H1 (cell line): Measurements from ENCODE around the gene TMEM17. TPM values are rescaled to one million over a fixed set of nuclear protein-coding genes. Genes with fewer than 3 reads are reported as not detected.

Source experiments
- CTCF ChIA-PET: fragments of 300-600 bp; sonication (Branson Sonifier 250); formaldehyde crosslinking; loops from one replicate; lab custom pipeline; 2021; ENCODE audit not compliant: partially characterized antibody; lab: Charles Lee
- POLR2A ChIA-PET: fragments of 300-600 bp; sonication (Branson Sonifier 250); formaldehyde crosslinking; loops from one replicate; lab custom pipeline; 2021; ENCODE audit warnings: inconsistent platforms; ENCODE audit not compliant: partially characterized antibody; lab: Charles Lee
- DNase-seq, 2 experiments: peaks; one replicate each; pipeline versions ENCODE4 v3.0.0 to v3.0.0-alpha.2; 2010 to 2022; ENCODE audit warnings: low spot score in 2 of 2, low read depth in 1 of 2, mixed read lengths in 1 of 2
- FAIRE-seq: peaks from 2 replicates; lab custom pipeline; 2011; peaks lifted over from hg19 to GRCh38; lab: Jason Lieb, UNC
- H2AFZ ChIP-seq: 2 replicates; pipeline ENCODE4 v1.8.1; 2012; ENCODE audit warnings: low read length, inconsistent platforms
- H2AK5ac ChIP-seq: 2 replicates; pipeline ENCODE4 v1.6.1; 2013; ENCODE audit warnings: low read depth, low read length
- H2BK120ac ChIP-seq: replicated peaks from 2 replicates; pipeline ENCODE3; 2013; ENCODE audit warnings: low read depth, low read length, inconsistent platforms
- H2BK12ac ChIP-seq: 2 replicates; pipeline ENCODE4 v1.6.1; 2013; ENCODE audit warnings: low read depth, low read length
- H2BK15ac ChIP-seq: 2 replicates; pipeline ENCODE4 v1.6.1; 2013; ENCODE audit warnings: low read length
- H2BK20ac ChIP-seq: 2 replicates; pipeline ENCODE4 v1.6.1; 2013; ENCODE audit warnings: low read length
- H2BK5ac ChIP-seq: 2 replicates; pipeline ENCODE4 v1.6.1; 2013; ENCODE audit warnings: low read depth, low read length
- H3K14ac ChIP-seq: 2 replicates; pipeline ENCODE4 v1.6.1; 2013; ENCODE audit warnings: inconsistent platforms; ENCODE audit not compliant: insufficient read length
- H3K18ac ChIP-seq: 2 replicates; pipeline ENCODE4 v1.6.1; 2013; ENCODE audit warnings: low read length; ENCODE audit errors: extremely low read depth
- H3K23ac ChIP-seq: 2 replicates; pipeline ENCODE4 v1.6.1; 2013; ENCODE audit warnings: inconsistent platforms; ENCODE audit not compliant: insufficient read length
- H3K23me2 ChIP-seq: 2 replicates; pipeline ENCODE4 v1.6.1; 2013; ENCODE audit warnings: low read depth, low read length
- H3K27ac ChIP-seq: 2 replicates; pipeline ENCODE4 v1.6.1; 2011; ENCODE audit warnings: low read depth, low read length, inconsistent platforms
- H3K27me3 ChIP-seq, 4 experiments: replicated peaks in 1 of 4; 1 replicate in 1 of 4; 2 replicates in 3 of 4; pipeline versions ENCODE4 v1.6.1 to v1.8.1; 2011 to 2013; ENCODE audit warnings: low read length in 3 of 4, mild to moderate bottlenecking in 3 of 4, inconsistent platforms in 2 of 4, mixed read lengths in 2 of 4, moderate library complexity in 1 of 4; ENCODE audit not compliant: control insufficient read depth in 3 of 4, insufficient read depth in 3 of 4; ENCODE audit errors: extremely low read depth in 1 of 4
- H3K36me3 ChIP-seq, 4 experiments: 2 replicates each; pipeline versions ENCODE4 v1.6.1 to v1.8.1; 2011 to 2013; ENCODE audit warnings: mild to moderate bottlenecking in 4 of 4, low read length in 3 of 4, moderate library complexity in 2 of 4, control low read depth in 1 of 4, inconsistent platforms in 1 of 4; ENCODE audit not compliant: insufficient read depth in 4 of 4, control insufficient read depth in 2 of 4
- H3K4ac ChIP-seq: replicated peaks from 2 replicates; pipeline ENCODE3; 2013; ENCODE audit warnings: low read length, low read depth, mixed read lengths, inconsistent platforms; ENCODE audit not compliant: insufficient read length
- H3K4me1 ChIP-seq, 4 experiments: replicated peaks in 1 of 4; 1 replicate in 1 of 4; 2 replicates in 3 of 4; pipeline versions ENCODE4 v1.6.1 to v1.8.1; 2011 to 2013; ENCODE audit warnings: low read length in 3 of 4, inconsistent platforms in 2 of 4, mixed read lengths in 1 of 4; ENCODE audit not compliant: insufficient read depth in 4 of 4, control insufficient read depth in 3 of 4
- H3K4me2 ChIP-seq, 2 experiments: 2 replicates each; pipeline versions ENCODE4 v1.6.1 to v1.8.1; 2011 to 2013; ENCODE audit warnings: low read depth in 2 of 2, low read length in 2 of 2, control low read depth in 1 of 2, inconsistent platforms in 1 of 2, mild to moderate bottlenecking in 1 of 2; ENCODE audit not compliant: insufficient read depth in 1 of 2
- H3K4me3 ChIP-seq, 4 experiments: fragments of 200-600, 300-600 bp in 1 of 4; sonication (generic), shearing (Covaris generic), sonication (Bioruptor Twin) in 1 of 4; 2 replicates each; pipeline versions ENCODE4 v1.5.1 to v1.8.1; 2011 to 2016; ENCODE audit warnings: low read length in 4 of 4, low read depth in 3 of 4, control low read depth in 2 of 4, inconsistent platforms in 2 of 4, mild to moderate bottlenecking in 2 of 4, mixed read lengths in 1 of 4, moderate library complexity in 1 of 4; ENCODE audit not compliant: insufficient read depth in 2 of 4; ENCODE audit errors: extremely low read depth in 1 of 4
- H3K56ac ChIP-seq: replicated peaks from 2 replicates; pipeline ENCODE3; 2013; ENCODE audit warnings: low read depth, mild to moderate bottlenecking, mixed read lengths, low read length, inconsistent platforms; ENCODE audit not compliant: insufficient read length
- H3K79me1 ChIP-seq: 2 replicates; pipeline ENCODE4 v1.6.1; 2013; ENCODE audit warnings: low read depth, low read length, control low read depth
- H3K79me2 ChIP-seq, 2 experiments: 2 replicates each; pipeline versions ENCODE4 v1.6.1 to v1.8.1; 2012 to 2013; ENCODE audit warnings: low read length in 2 of 2, mild to moderate bottlenecking in 2 of 2, inconsistent platforms in 1 of 2; ENCODE audit not compliant: insufficient read depth in 2 of 2, control insufficient read depth in 1 of 2
- H3K9ac ChIP-seq, 4 experiments: replicated peaks in 1 of 4; 1 replicate in 1 of 4; 2 replicates in 3 of 4; pipeline versions ENCODE4 v1.6.1 to v1.8.1; 2011 to 2013; ENCODE audit warnings: low read depth in 3 of 4, low read length in 3 of 4, control low read depth in 2 of 4, mild to moderate bottlenecking in 2 of 4, moderate library complexity in 2 of 4, inconsistent platforms in 1 of 4; ENCODE audit errors: extremely low read depth in 1 of 4
- H3K9me3 ChIP-seq, 2 experiments: 2 replicates each; pipeline versions ENCODE4 v1.6.1 to v1.8.1; 2012 to 2013; ENCODE audit warnings: mild to moderate bottlenecking in 2 of 2, moderate library complexity in 2 of 2, control low read depth in 1 of 2, inconsistent platforms in 1 of 2, low read depth in 1 of 2, low read length in 1 of 2, mixed read lengths in 1 of 2; ENCODE audit not compliant: insufficient read depth in 2 of 2
- H4K20me1 ChIP-seq, 2 experiments: replicated peaks in 1 of 2; 2 replicates each; pipeline versions ENCODE3 to v1.8.1; 2011 to 2013; ENCODE audit warnings: inconsistent platforms in 2 of 2, low read length in 2 of 2, mild to moderate bottlenecking in 1 of 2; ENCODE audit not compliant: insufficient read depth in 2 of 2, control insufficient read depth in 1 of 2
- H4K5ac ChIP-seq: 2 replicates; pipeline ENCODE4 v1.6.1; 2013; ENCODE audit warnings: low read length, low read depth, mixed read lengths, inconsistent platforms; ENCODE audit not compliant: insufficient read length
- H4K8ac ChIP-seq: 2 replicates; pipeline ENCODE4 v1.8.0; 2013; ENCODE audit warnings: mild to moderate bottlenecking, moderate library complexity, low read length, inconsistent platforms; ENCODE audit not compliant: insufficient read depth; ENCODE audit errors: extremely low read depth
- H4K91ac ChIP-seq: replicated peaks from 2 replicates; pipeline ENCODE3; 2013; ENCODE audit warnings: low read length, mixed read lengths, inconsistent platforms; ENCODE audit not compliant: insufficient read length
- CHD2 ChIP-seq: IDR thresholded peaks from 2 replicates; pipeline ENCODE4 v1.6.1; 2012; ENCODE audit warnings: low read length, improper control_type of control experiment
- CTCF ChIP-seq, 3 experiments: IDR thresholded peaks; 1 replicate in 2 of 3; 2 replicates in 1 of 3; pipeline versions ENCODE4 v1.5.1 to v1.6.1; 2011; ENCODE audit warnings: low read length in 3 of 3, mild to moderate bottlenecking in 3 of 3, inconsistent platforms in 2 of 3, low read depth in 1 of 3, moderate library complexity in 1 of 3; ENCODE audit not compliant: insufficient read depth in 1 of 3; ENCODE audit errors: control extremely low read depth in 1 of 3
- HDAC6 ChIP-seq: IDR thresholded peaks from one replicate; pipeline ENCODE4 v1.7.1; 2012; ENCODE audit warnings: low read depth, mild to moderate bottlenecking, inconsistent platforms, low read length, moderate library complexity
- MAFK ChIP-seq: IDR thresholded peaks from 2 replicates; pipeline ENCODE4 v1.6.1; 2012; ENCODE audit warnings: low read depth, mild to moderate bottlenecking, improper control_type of control experiment, low read length
- POU5F1 ChIP-seq: IDR thresholded peaks from 2 replicates; pipeline ENCODE4 v1.6.1; 2011; ENCODE audit warnings: low read depth, mild to moderate bottlenecking, low read length, moderate library complexity
- RFX5 ChIP-seq: IDR thresholded peaks from 2 replicates; pipeline ENCODE4 v1.6.1; 2011; ENCODE audit warnings: low read depth, low read length, improper control_type of control experiment, borderline replicate concordance
- SAP30 ChIP-seq: fragments of 300-600 bp; sonication (generic); IDR thresholded peaks from 2 replicates; pipeline ENCODE4 v1.7.1; 2012; ENCODE audit warnings: low read length, moderate library complexity, mild to moderate bottlenecking, inconsistent platforms; ENCODE audit not compliant: insufficient read depth, insufficient replicate concordance
- SIN3A ChIP-seq, 2 experiments: IDR thresholded peaks in 1 of 2; conservative IDR thresholded peaks in 1 of 2; 2 replicates each; pipeline ENCODE4 v1.6.1; 2011 to 2012; ENCODE audit warnings: low read length in 2 of 2, improper control_type of control experiment in 1 of 2, low read depth in 1 of 2, mild to moderate bottlenecking in 1 of 2
- TAF1 ChIP-seq: IDR thresholded peaks from 2 replicates; pipeline ENCODE4 v1.6.1; 2011; ENCODE audit warnings: mild to moderate bottlenecking, low read depth, low read length
- WGBS, 2 experiments: shearing (Covaris generic) in 1 of 2; methylation state at CpG; one replicate each; pipeline versions ENCODE4 v1.1.6 to v1.1.7; 2013 to 2015; ENCODE audit warnings: low lambda C conversion rate in 2 of 2, mixed read lengths in 2 of 2, inconsistent platforms in 1 of 2, low coverage in 1 of 2, missing lambda C conversion rate in 1 of 2; ENCODE audit not compliant: insufficient replicate concordance in 2 of 2, insufficient coverage in 1 of 2, insufficient read length in 1 of 2; ENCODE audit errors: extremely low coverage in 1 of 2, missing lambda C conversion rate in 1 of 2; 5-methylcytosine and 5-hydroxymethylcytosine counted together
- polyA plus RNA-seq, 7 experiments: library from polyadenylated mRNA; depleted of rRNA in 3 of 7; stranded (reverse) in 5 of 7; unstranded in 2 of 7; fragments of >200 nt in 5 of 7; fragments of 200-250 nt in 2 of 7; gene quantifications; 1 replicate in 5 of 7; 2 replicates in 1 of 7; 4 replicates in 1 of 7; pipeline versions ENCODE4 v1.2.1 to v1.2.3, GENCODE V29; 2011 to 2013; ENCODE audit warnings: missing spikeins in 2 of 7, mixed read lengths in 2 of 7
- total RNA-seq: library from RNA; stranded (reverse); fragmentation: NEBNext Ultra II Directional; extraction: Animal tissue kit (Norgen Biotek cat#: 25700); gene quantifications from 2 replicates; pipeline ENCODE4 v1.2.1, GENCODE V29; 2021

The TMEM17 gene
- total and polyA plus RNA-seq, 2 of the 8 experiments (the other 6 are each of a cell fraction or from before 2014, with no cell fraction given) = 0.69 to 1.2 TPM

- no peak for DNase-seq
- H3K9ac ChIP-seq = no peak overlapping the region
- 0 out of 2 replicates have a peak, but pooled peaks cover 3% of the 10 kb centered on the region for H3K23me2 ChIP-seq
- peak overlapping the region; percentile 85; the same call in 1 of the 2 replicates for H2BK5ac ChIP-seq
- H3K23ac ChIP-seq = no peak overlapping the region
- H4K8ac ChIP-seq = no peak overlapping the region
- peaks cover 2% of the 10 kb centered on the region for H3K79me1 ChIP-seq
- no peak overlapping the region for H2AFZ ChIP-seq
- H3K27ac ChIP-seq = no peak overlapping the region
- no peak overlapping the region for H3K4ac ChIP-seq
- H2BK120ac ChIP-seq = peak overlapping the region; percentile 11
- peak overlapping the region; percentile 91; the same call in 1 of the 2 replicates for H2AK5ac ChIP-seq
- no peaks in the 10 kb centered on the region; a peak in 1 of 4 replicates for H3K9me3 ChIP-seq
- no peak overlapping the region for H2BK15ac ChIP-seq
- peaks cover 9 to 24% (median 17%) of the 10 kb centered on the region in 4 experiments for H3K4me1 ChIP-seq
- H2BK20ac ChIP-seq = peak overlapping the region; percentile 91
- H3K56ac ChIP-seq = no peak overlapping the region
- CTCF ChIA-PET = interaction anchor here (0.7 to 3.9 kb wide), 7 partner anchors 9 to 311 kb away, joined by 3 to 21 read pairs (median 3); no protein-coding TSS in a partner anchor
- peak overlapping the region; percentile 73 for H4K91ac ChIP-seq
- WGBS, 2 experiments = 82% methylated on average over 6 of the region's 6 CpGs; no CpG with 5 or more reads in 1 of the 2 experiments
- no peak for FAIRE-seq
- no peak overlapping the region for H4K5ac ChIP-seq
- POLR2A ChIA-PET = interaction anchor here (0.9 to 2.2 kb wide), 3 partner anchors 9 to 240 kb away, joined by 3 to 7 read pairs (median 7); partner anchors contain the start of gene TMEM17
- peak overlapping the region; percentile 41; the same call in 1 of the 2 replicates for H2BK12ac ChIP-seq
- peaks cover 0 to 3% of the 10 kb centered on the region in 2 experiments; a peak in 1 of 4 replicates for H3K79me2 ChIP-seq
- no peak overlapping the region for H3K14ac ChIP-seq
- H3K27me3 ChIP-seq = no peaks in the 10 kb centered on the region
- TF ChIP-seq SAP30 (no peak), CHD2 (no peak), POU5F1 (no peak), MAFK (no peak), SIN3A (conservative IDR thresholded peaks at IDR 0.05 in 1 of 2, IDR thresholded peaks at IDR 0.05 in 1 of 2; ENCODE audit: low read depth in 1 of 2, low read length in 2 of 2) (no peak), CTCF (IDR thresholded peaks at IDR 0.05; ENCODE audit: control extremely low read depth in 1 of 3, insufficient read depth in 1 of 3, low read depth in 1 of 3, low read length in 3 of 3) (no peak), RFX5 (no peak), HDAC6 (no peak), TAF1 (no peak)
- H3K18ac ChIP-seq = peak overlapping the region; percentile 56; the same call in 1 of the 2 replicates
- no peaks in the 10 kb centered on the region for H4K20me1 ChIP-seq
- no peak overlapping the region for H3K4me3 ChIP-seq
- H3K36me3 ChIP-seq = no peaks in the 10 kb centered on the region
- H3K4me2 ChIP-seq = peak overlapping the region in 1 of 2 experiments; percentile 42; a peak in 1 of 4 replicates
Observed at GRCh38 chr2:62467100-62467474, 38.9 kb downstream of the TMEM17 start.
